B cell (primary cell): ENCODE measurements around the gene ANAPC2. TPM values are rescaled to one million over a fixed set of nuclear protein-coding genes. Genes with fewer than 3 reads are reported as not detected.

Experiments
- ATAC-seq: fragments of 200-7000 bp; cut with Tn5 transposase; one replicate; pipeline ENCODE4 v1.10.0; 2021; ENCODE audit warnings: low read depth, mild to moderate bottlenecking, moderate number of reproducible peaks, moderate library complexity
- CTCF ChIA-PET: fragments of 350-600 bp; sonication (Branson Sonifier 250); formaldehyde crosslinking; loops from one replicate; lab custom pipeline; 2021; ENCODE audit warnings: antibody characterized with exemption, inconsistent platforms; lab: Charles Lee
- POLR2A ChIA-PET: fragments of 350-600 bp; sonication (Branson Sonifier 250); formaldehyde crosslinking; loops from one replicate; lab custom pipeline; 2021; ENCODE audit warnings: antibody characterized with exemption; lab: Charles Lee
- DNase-seq: peaks from one replicate; pipeline ENCODE4 v3.0.0; 2013
- H2AFZ ChIP-seq: 2 replicates; pipeline ENCODE4 v1.6.1; 2012; ENCODE audit warnings: mild to moderate bottlenecking, low read depth, low read length; ENCODE audit not compliant: insufficient read depth, poor library complexity, severe bottlenecking
- H3K27ac ChIP-seq, 2 donors: 1 replicate in 1 of 2; 2 replicates in 1 of 2; pipeline ENCODE4 v1.5.1; 2012 to 2013; ENCODE audit warnings: low read length in 2 of 2, mild to moderate bottlenecking in 2 of 2, moderate library complexity in 1 of 2
- H3K27me3 ChIP-seq, 4 experiments: fragments of 200-600 bp in 1 of 4; sonication (generic) in 1 of 4; replicated peaks in 1 of 4; 1 replicate in 2 of 4; 2 replicates in 2 of 4; pipeline versions ENCODE4 v1.6.1 to v1.7.0; 2013 to 2016; ENCODE audit warnings: low read length in 3 of 4, mild to moderate bottlenecking in 2 of 4, mixed read lengths in 1 of 4, moderate library complexity in 1 of 4; ENCODE audit not compliant: insufficient read depth in 4 of 4, control insufficient read depth in 3 of 4; ENCODE audit errors: control extremely low read depth in 1 of 4
- H3K36me3 ChIP-seq, 2 experiments: replicated peaks in 1 of 2; 1 replicate in 1 of 2; 2 replicates in 1 of 2; pipeline versions ENCODE4 v1.6.1 to v1.7.1; 2013; ENCODE audit warnings: low read length in 1 of 2; ENCODE audit not compliant: insufficient read depth in 2 of 2, control insufficient read depth in 1 of 2; ENCODE audit errors: control extremely low read depth in 1 of 2, extremely low read depth in 1 of 2
- H3K4me1 ChIP-seq, 2 donors: fragments of 200-600 bp in 1 of 2; sonication (generic) in 1 of 2; 1 replicate in 1 of 2; 2 replicates in 1 of 2; pipeline versions ENCODE4 v1.5.1 to v1.6.1; 2013 to 2017; ENCODE audit warnings: low read length in 2 of 2; ENCODE audit not compliant: control insufficient read depth in 2 of 2, insufficient read depth in 2 of 2
- H3K4me2 ChIP-seq: replicated peaks from 2 replicates; pipeline ENCODE3; 2012; ENCODE audit warnings: mild to moderate bottlenecking, low read depth, low read length; ENCODE audit not compliant: poor library complexity, severe bottlenecking
- H3K4me3 ChIP-seq, 5 experiments: fragments of 200-600 bp in 1 of 5; sonication (generic) in 1 of 5; 1 replicate in 3 of 5; 2 replicates in 2 of 5; pipeline versions ENCODE4 v1.5.1 to v1.7.0; 2011 to 2016; ENCODE audit warnings: low read length in 4 of 5, mild to moderate bottlenecking in 4 of 5, low read depth in 2 of 5, control low read depth in 1 of 5, moderate library complexity in 1 of 5; ENCODE audit not compliant: insufficient read depth in 1 of 5; ENCODE audit errors: control extremely low read depth in 1 of 5, extremely low read depth in 1 of 5
- H3K79me2 ChIP-seq: fragments of 200-600 bp; sonication (generic); one replicate; pipeline ENCODE4 v1.6.0; 2016; ENCODE audit warnings: low read length; ENCODE audit not compliant: control insufficient read depth, insufficient read depth
- H3K9ac ChIP-seq: fragments of 200-600 bp; sonication (generic); 2 replicates; pipeline ENCODE4 v1.6.1; 2017; ENCODE audit warnings: mild to moderate bottlenecking, low read length, moderate library complexity
- H3K9me3 ChIP-seq, 3 donors: one replicate each; pipeline versions ENCODE4 v1.6.1 to v1.7.1; 2013; ENCODE audit warnings: low read length in 2 of 3; ENCODE audit not compliant: control insufficient read depth in 2 of 3, insufficient read depth in 1 of 3; ENCODE audit errors: control extremely low read depth in 1 of 3
- H4K20me1 ChIP-seq: 2 replicates; pipeline ENCODE4 v1.6.0; 2012; ENCODE audit warnings: mild to moderate bottlenecking, low read length; ENCODE audit not compliant: insufficient read depth, control insufficient read depth, poor library complexity, severe bottlenecking
- H3K27ac Mint-ChIP-seq: one replicate; pipeline ENCODE4 v1.8.0; 2021; ENCODE audit warnings: mixed read lengths
- H3K27me3 Mint-ChIP-seq: one replicate; pipeline ENCODE4 v1.8.0; 2021; ENCODE audit warnings: mixed read lengths
- H3K4me1 Mint-ChIP-seq: one replicate; pipeline ENCODE4 v1.8.0; 2021; ENCODE audit warnings: mixed read lengths
- H3K4me3 Mint-ChIP-seq: one replicate; pipeline ENCODE4 v1.8.0; 2021; ENCODE audit warnings: mixed read lengths
- H3K9me3 Mint-ChIP-seq: one replicate; pipeline ENCODE4 v1.8.0; 2022; ENCODE audit warnings: mixed read lengths; ENCODE audit not compliant: insufficient read depth
- CTCF ChIP-seq: fragments of 200-600 bp; IDR thresholded peaks from one replicate; pipeline ENCODE4 v1.8.0; 2022; ENCODE audit warnings: antibody characterized with exemption, mild to moderate bottlenecking
- EZH2 ChIP-seq: IDR thresholded peaks from 2 replicates; pipeline ENCODE4 v1.6.1; 2012; ENCODE audit warnings: borderline replicate concordance, low read depth, mild to moderate bottlenecking, moderate library complexity, low read length; ENCODE audit not compliant: insufficient read depth, poor library complexity, severe bottlenecking
- WGBS: methylation state at CpG from one replicate; pipeline ENCODE4 v1.1.5; 2013; ENCODE audit warnings: missing lambda C conversion rate; ENCODE audit not compliant: insufficient coverage; 5-methylcytosine and 5-hydroxymethylcytosine counted together
- intact Hi-C: fragments of 100-400 bp; cut with micrococcal nuclease; formaldehyde crosslinking; loops from one replicate; pipeline ENCODE4 v1.10.0; 2022
- polyA plus RNA-seq: library from polyadenylated mRNA; depleted of rRNA; stranded (reverse); fragments of >200 nt; gene quantifications from 2 replicates; pipeline ENCODE4 v1.2.3, GENCODE V29; 2012
- total RNA-seq, 2 donors: library from RNA; stranded (reverse); fragments of 120-200 nt in 1 of 2; gene quantifications; 1 replicate in 1 of 2; 2 replicates in 1 of 2; pipeline versions ENCODE4 v1.2.3 to v1.2.4, GENCODE V29; 2013 to 2022

Gene ANAPC2
- total and polyA plus RNA-seq, 2 donors (not counting 1 experiment from before 2014, with no cell fraction given), result 121 to 127 TPM

GRCh38 chr9:137218212-137218753, 29.9 kb upstream of the ANAPC2 start:
- Mint-ChIP-seq H3K9me3 (no peaks in the 10 kb centered on the region), H3K4me3 (no peak overlapping the region), H3K4me1 (peaks cover 10% of the 10 kb centered on the region), H3K27me3 (no peaks in the 10 kb centered on the region), H3K27ac (no peak overlapping the region)
- 96% methylated on average over 30 of the region's 30 CpGs for WGBS
- CTCF ChIA-PET, result interaction anchor here (0.7 kb wide), 1 partner anchor 14 kb away, joined by 7 read pairs; no protein-coding TSS in a partner anchor
- H3K27ac ChIP-seq, result no peak overlapping the region
- no peak for DNase-seq
- intact Hi-C loops, result no loop called here
- no peak overlapping the region for H3K4me3 ChIP-seq
- H3K9ac ChIP-seq, result no peak overlapping the region
- no peak overlapping the region for H3K4me2 ChIP-seq
- peaks cover 6 to 13% of the 10 kb centered on the region in 2 donors for H3K4me1 ChIP-seq
- no peaks in the 10 kb centered on the region for H3K36me3 ChIP-seq
- TF ChIP-seq EZH2, result no peak
- TF ChIP-seq CTCF, result no peak
- no peaks in the 10 kb centered on the region for H3K27me3 ChIP-seq
- H3K79me2 ChIP-seq, result peaks cover 3% of the 10 kb centered on the region
- no peak for ATAC-seq
- H2AFZ ChIP-seq, result no peak overlapping the region
- H4K20me1 ChIP-seq, result no peaks in the 10 kb centered on the region
- POLR2A ChIA-PET, result no interaction called here
- H3K9me3 ChIP-seq, result no peaks in the 10 kb centered on the region

DNA sequence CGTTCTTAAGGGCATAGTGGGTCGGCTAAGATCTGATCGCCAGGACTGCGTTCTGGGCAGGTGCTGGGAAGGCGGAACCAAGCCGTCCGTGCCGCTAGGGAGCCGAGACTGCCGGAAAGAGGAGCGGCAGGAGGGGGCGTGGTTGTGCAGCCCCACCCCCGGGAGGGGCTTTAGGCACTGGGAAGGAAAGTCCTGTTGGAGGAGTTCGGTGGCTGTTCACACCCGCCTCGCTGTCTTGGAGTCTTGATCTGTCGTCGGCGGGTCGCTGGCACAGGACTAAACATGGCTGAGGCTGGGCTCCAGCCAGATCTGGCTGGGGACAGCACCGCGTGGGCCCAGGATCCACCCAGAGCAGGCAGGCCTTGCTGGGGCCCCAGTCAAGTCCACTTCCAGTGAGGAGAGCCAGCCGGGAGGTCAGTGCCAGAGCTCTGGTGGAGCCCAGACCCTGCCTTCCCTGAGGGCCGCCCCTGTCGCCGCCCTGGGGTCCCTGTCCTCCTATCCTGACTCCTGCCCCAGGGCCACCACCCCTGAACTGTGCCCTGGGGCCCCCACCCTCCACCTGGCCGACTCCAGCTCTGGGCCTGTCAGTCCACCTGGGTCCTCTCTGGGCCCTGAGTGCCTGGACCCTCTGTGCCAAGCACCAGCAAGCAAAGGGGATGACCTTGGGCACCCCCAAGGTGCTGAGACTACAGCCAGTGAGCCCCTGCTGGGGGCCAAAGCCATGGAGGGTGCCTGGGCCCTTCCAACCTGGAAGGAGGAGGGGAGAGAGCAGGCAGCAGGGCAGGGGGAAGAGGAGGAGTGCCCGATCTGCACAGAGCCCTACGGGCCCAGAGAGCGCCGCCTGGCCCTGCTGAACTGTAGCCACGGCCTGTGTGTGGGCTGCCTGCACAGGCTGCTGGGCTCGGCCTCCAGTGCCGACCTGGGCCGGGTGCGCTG, 29.2 kb upstream of the ANAPC2 start:
- Mint-ChIP-seq H3K9me3 (no peaks in the 10 kb centered on the region), H3K27ac (no peak overlapping the region), H3K4me3 (no peak overlapping the region), H3K27me3 (no peaks in the 10 kb centered on the region), H3K4me1 (peaks cover 4% of the 10 kb centered on the region)
- no peaks in the 10 kb centered on the region for H4K20me1 ChIP-seq
- no peak overlapping the region for H3K9ac ChIP-seq
- H3K4me1 ChIP-seq, result peaks cover under 1 to 7% of the 10 kb centered on the region in 2 donors
- no peaks in the 10 kb centered on the region for H3K27me3 ChIP-seq
- DNase-seq, result no peak
- no peak overlapping the region for H3K27ac ChIP-seq
- 92% methylated on average over 34 of the region's 36 CpGs for WGBS
- no peaks in the 10 kb centered on the region for H3K36me3 ChIP-seq
- H3K9me3 ChIP-seq, result no peaks in the 10 kb centered on the region
- no peak for ATAC-seq
- POLR2A ChIA-PET, result no interaction called here
- H3K79me2 ChIP-seq, result peaks cover 3% of the 10 kb centered on the region
- intact Hi-C loops, result no loop called here
- no peak overlapping the region for H2AFZ ChIP-seq
- CTCF ChIA-PET, result no interaction called here
- H3K4me2 ChIP-seq, result peak overlapping the region; percentile 19
- H3K4me3 ChIP-seq, result no peak overlapping the region
- TF ChIP-seq CTCF (no peak), EZH2 (no peak)
